Naive thymus-derived CD8-positive, alpha-beta T cell (primary cell): ENCODE data around the gene CREB5. TPM values are rescaled to one million over a fixed set of nuclear protein-coding genes. Genes with fewer than 3 reads are reported as not detected.

Source experiments
- ATAC-seq, 2 donors: fragments of 150-1000 bp; cut with Tn5 transposase in 1 of 2; sonication (Bioruptor Pico), chemical (Tn5 transposase) in 1 of 2; 1 replicate in 1 of 2; 2 replicates in 1 of 2; pipeline ENCODE4 v1.10.0; 2021; ENCODE audit warnings: mild to moderate bottlenecking in 2 of 2, moderate library complexity in 2 of 2
- POLR2A ChIA-PET: fragments of 350-600 bp; sonication (Branson Sonifier 250); formaldehyde crosslinking; loops from one replicate; lab custom pipeline; 2021; ENCODE audit warnings: antibody characterized with exemption; lab: Charles Lee
- DNase-seq, 10 donors: peaks; one replicate each; pipeline versions ENCODE4 v3.0.0 to v3.0.0-alpha.2; 2020 to 2022
- H3K27ac Mint-ChIP-seq, 10 donors: one replicate each; pipeline ENCODE4 v1.8.0; 2020 to 2022; ENCODE audit warnings: mild to moderate bottlenecking in 10 of 10, mixed read lengths in 10 of 10, moderate library complexity in 4 of 10, inconsistent platforms in 1 of 10
- H3K27me3 Mint-ChIP-seq, 5 donors: one replicate each; pipeline ENCODE4 v1.8.0; 2021 to 2022; ENCODE audit warnings: mixed read lengths in 5 of 5
- H3K36me3 Mint-ChIP-seq, 3 donors: one replicate each; pipeline ENCODE4 v1.8.0; 2020 to 2022; ENCODE audit warnings: mixed read lengths in 3 of 3, mild to moderate bottlenecking in 2 of 3, inconsistent platforms in 1 of 3
- H3K4me1 Mint-ChIP-seq, 4 donors: one replicate each; pipeline ENCODE4 v1.8.0; 2021 to 2022; ENCODE audit warnings: mixed read lengths in 4 of 4
- H3K4me3 Mint-ChIP-seq, 10 donors: one replicate each; pipeline ENCODE4 v1.8.0; 2020 to 2022; ENCODE audit warnings: mild to moderate bottlenecking in 10 of 10, mixed read lengths in 10 of 10, moderate library complexity in 6 of 10, inconsistent platforms in 1 of 10
- H3K9me3 Mint-ChIP-seq, 9 donors: one replicate each; pipeline ENCODE4 v1.8.0; 2020 to 2022; ENCODE audit warnings: mixed read lengths in 9 of 9, mild to moderate bottlenecking in 3 of 9, inconsistent platforms in 1 of 9, moderate library complexity in 1 of 9
- polyA plus RNA-seq, 3 donors: library from polyadenylated mRNA; unstranded; fragments of 300-500 nt; fragmentation: Illumina TruSeq; gene quantifications; one replicate each; pipeline ENCODE4 v1.2.3, GENCODE V29; 2021
- total RNA-seq, 8 experiments: library from RNA in 2 of 8; stranded (reverse) in 2 of 8; gene quantifications; one replicate each; pipeline ENCODE4 v1.2.3 and lab custom pipeline; 2021 to 2026

Gene CREB5
- total and polyA plus RNA-seq, 5 experiments from 2014 or later: 0.19 to 0.23 TPM; not detected in 3

- H3K36me3 Mint-ChIP-seq: no peaks in the 10 kb centered on the region
- POLR2A ChIA-PET: no interaction called here
- no peak overlapping the region for H3K4me3 Mint-ChIP-seq
- no peak overlapping the region for H3K27ac Mint-ChIP-seq
- H3K27me3 Mint-ChIP-seq: peaks cover 0 to 9% (median 1%) of the 10 kb centered on the region in 5 donors
- H3K4me1 Mint-ChIP-seq: no peaks in the 10 kb centered on the region
- DNase-seq (no peak), ATAC-seq (no peak)
- H3K9me3 Mint-ChIP-seq: no peaks in the 10 kb centered on the region
Observed at GRCh38 chr7:28759475-28759971, 347.2 kb downstream of the CREB5 start.

DNA sequence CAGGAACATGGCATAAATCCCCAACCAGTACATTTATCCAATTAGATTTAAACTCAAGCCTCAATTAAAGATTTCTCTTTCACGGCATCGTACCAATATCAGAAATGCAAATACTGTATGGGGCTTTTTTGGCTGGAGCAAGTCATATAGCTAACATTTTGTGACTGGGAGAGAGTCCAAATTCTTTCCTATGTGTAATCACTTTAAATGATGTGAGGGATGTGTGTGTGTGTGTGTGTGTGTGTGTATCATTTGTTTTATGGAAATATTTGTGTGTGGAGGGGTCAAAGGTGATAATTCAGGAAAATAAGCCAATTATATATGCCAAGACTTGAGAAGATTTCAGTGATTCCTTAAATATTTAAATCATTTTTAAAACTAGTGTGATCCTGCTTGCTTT lies 349.2 kb downstream of the CREB5 start:
- Mint-ChIP-seq H3K27ac (no peak overlapping the region), H3K4me1 (no peaks in the 10 kb centered on the region), H3K9me3 (no peaks in the 10 kb centered on the region), H3K27me3 (peaks cover 0 to 4% (median 0%) of the 10 kb centered on the region in 5 donors), H3K4me3 (no peak overlapping the region), H3K36me3 (no peaks in the 10 kb centered on the region)
- POLR2A ChIA-PET: no interaction called here
- ATAC-seq: no peak
- no peak for DNase-seq

DNA sequence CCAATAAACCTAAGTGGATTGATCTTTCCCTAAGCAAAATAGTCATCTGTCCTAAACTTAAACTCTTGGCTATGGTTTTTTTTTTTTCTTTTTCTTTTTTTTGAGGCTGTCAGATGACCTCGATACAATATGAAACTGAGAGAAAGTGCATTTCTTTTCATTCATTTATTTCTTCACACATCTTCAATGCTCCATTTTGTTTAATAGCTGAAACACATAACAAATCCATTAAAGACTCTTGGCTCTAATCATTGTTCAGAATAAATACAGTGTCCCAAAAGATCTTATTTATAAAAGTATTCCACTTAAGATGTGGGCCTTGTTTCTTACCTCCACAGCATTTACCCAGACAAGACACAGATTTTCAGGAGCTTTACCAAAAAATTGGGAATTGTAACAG lies 350.3 kb downstream of the CREB5 start:
- ATAC-seq (no peak), DNase-seq (no peak)
- no peaks in the 10 kb centered on the region for H3K4me1 Mint-ChIP-seq
- no peak overlapping the region for H3K4me3 Mint-ChIP-seq
- H3K36me3 Mint-ChIP-seq: no peaks in the 10 kb centered on the region
- H3K27me3 Mint-ChIP-seq: peaks cover 0 to 4% (median 0%) of the 10 kb centered on the region in 5 donors
- POLR2A ChIA-PET: no interaction called here
- H3K27ac Mint-ChIP-seq: no peak overlapping the region
- no peaks in the 10 kb centered on the region for H3K9me3 Mint-ChIP-seq

DNA sequence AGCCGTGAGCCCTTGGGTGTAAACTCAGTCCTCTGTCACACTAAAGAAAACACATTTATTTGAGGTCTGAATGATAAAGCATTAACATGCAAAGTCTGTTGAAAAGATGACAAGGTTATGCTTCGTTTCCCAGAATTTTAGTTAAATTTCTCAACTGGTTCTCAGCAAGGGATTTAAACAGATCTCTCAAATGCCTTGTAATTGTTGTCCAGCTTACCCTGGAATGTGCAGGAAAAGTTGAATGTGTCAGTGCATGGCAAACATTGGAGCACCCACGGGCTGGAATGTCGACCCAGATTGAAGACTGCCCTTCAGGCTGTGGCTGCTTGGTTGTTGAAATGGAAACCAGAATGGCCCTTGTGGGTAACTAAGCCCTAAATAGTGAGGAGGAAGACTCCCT lies 354.0 kb downstream of the CREB5 start:
- Mint-ChIP-seq H3K4me1 (no peaks in the 10 kb centered on the region), H3K27me3 (peaks cover 0 to 4% (median 0%) of the 10 kb centered on the region in 5 donors), H3K4me3 (no peak overlapping the region), H3K36me3 (no peaks in the 10 kb centered on the region), H3K9me3 (no peaks in the 10 kb centered on the region), H3K27ac (no peak overlapping the region)
- ATAC-seq (no peak), DNase-seq (no peak)
- POLR2A ChIA-PET: no interaction called here

GRCh38 chr7:28767356-28767755 lies 355.0 kb downstream of the CREB5 start:
- no peak overlapping the region for H3K27ac Mint-ChIP-seq
- ATAC-seq (no peak), DNase-seq (no peak)
- POLR2A ChIA-PET: no interaction called here
- no peaks in the 10 kb centered on the region for H3K9me3 Mint-ChIP-seq
- no peaks in the 10 kb centered on the region for H3K4me1 Mint-ChIP-seq
- H3K4me3 Mint-ChIP-seq: no peak overlapping the region
- H3K27me3 Mint-ChIP-seq: peaks cover 0 to 7% (median 0%) of the 10 kb centered on the region in 5 donors
- no peaks in the 10 kb centered on the region for H3K36me3 Mint-ChIP-seq

DNA sequence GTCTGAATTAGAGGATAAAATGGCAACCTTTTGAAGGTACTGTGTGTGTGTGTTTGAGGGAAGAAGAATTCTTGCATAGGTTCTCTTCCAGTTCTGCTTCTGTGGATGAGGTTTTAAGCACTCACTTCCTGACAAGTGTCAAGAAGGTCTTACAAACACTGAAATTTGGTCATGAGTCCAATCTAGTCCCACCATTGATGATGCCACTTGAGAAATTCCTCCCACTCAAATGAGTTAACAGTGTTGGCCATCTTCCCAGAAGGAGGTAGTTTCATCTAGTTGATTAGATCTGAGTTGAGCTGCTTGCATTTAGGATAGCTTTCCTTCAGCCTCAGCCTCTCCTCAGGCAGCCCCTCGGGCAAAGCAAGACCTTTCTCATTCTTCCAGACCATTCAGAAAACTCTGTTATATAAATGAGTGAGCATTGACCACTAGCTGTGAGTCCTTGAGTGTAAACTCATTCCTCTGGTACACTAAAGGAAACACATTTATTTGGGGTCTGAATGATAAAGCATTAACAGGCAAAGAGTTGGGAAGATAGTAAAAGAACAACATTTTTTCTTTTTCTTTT lies 356.3 kb downstream of the CREB5 start:
- H3K36me3 Mint-ChIP-seq: no peaks in the 10 kb centered on the region
- POLR2A ChIA-PET: interaction anchor here (0.6 kb wide), 1 partner anchor 11 kb away, joined by 4 read pairs; no protein-coding TSS in a partner anchor
- no peak overlapping the region for H3K27ac Mint-ChIP-seq
- ATAC-seq: no peak
- H3K9me3 Mint-ChIP-seq: no peaks in the 10 kb centered on the region
- no peak overlapping the region for H3K4me3 Mint-ChIP-seq
- H3K4me1 Mint-ChIP-seq: no peaks in the 10 kb centered on the region
- DNase-seq: no peak
- peaks cover 0 to 7% (median 0%) of the 10 kb centered on the region in 5 donors for H3K27me3 Mint-ChIP-seq

- no peak for DNase-seq
- ATAC-seq: no peak
- POLR2A ChIA-PET: no interaction called here
Observed at GRCh38 chr7:28771906-28772622, 359.7 kb downstream of the CREB5 start.

DNA sequence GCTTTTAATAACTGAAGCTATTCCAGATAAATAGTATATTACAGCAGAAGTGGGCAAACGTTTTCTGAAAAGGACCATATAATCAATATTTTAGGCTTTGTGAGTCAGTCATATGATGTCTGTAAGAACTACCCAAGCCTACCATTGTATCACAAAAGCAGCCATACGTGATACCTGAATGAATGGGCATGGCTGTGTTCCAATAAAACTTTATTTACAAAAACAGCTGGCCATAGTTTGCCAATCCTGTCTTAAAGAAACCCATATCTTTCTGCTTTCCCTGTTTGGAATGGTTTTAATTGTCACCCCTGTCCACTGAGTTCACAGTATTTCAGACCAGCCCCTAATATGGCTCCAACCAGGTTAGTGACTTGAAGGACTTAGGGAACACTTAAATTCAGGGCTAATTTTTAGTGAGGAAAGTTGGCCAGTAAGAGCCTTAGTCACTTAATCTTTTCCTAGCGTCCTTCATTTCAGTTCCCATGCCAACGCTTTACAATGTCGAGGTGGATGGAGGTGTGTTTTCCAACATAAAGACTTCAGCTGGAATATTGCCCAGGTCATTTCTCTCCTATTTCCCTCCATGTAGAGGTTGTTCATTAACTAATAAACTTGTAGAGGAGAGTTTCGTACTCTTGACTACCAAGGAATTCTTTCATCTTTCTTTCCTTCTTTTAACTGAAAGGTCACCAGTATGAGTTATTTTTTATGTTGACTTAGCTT lies 361.3 kb downstream of the CREB5 start:
- Mint-ChIP-seq H3K4me3 (no peak overlapping the region), H3K9me3 (no peaks in the 10 kb centered on the region), H3K27me3 (peaks cover 0 to 7% (median 3%) of the 10 kb centered on the region in 5 donors), H3K27ac (no peak overlapping the region), H3K36me3 (no peaks in the 10 kb centered on the region), H3K4me1 (no peaks in the 10 kb centered on the region)
- POLR2A ChIA-PET: no interaction called here
- ATAC-seq: no peak
- no peak for DNase-seq

More at GRCh38 chr7:28771906-28772622, 359.7 kb downstream of the CREB5 start:
- H3K27me3 Mint-ChIP-seq: peaks cover 0 to 7% (median 3%) of the 10 kb centered on the region in 5 donors
- H3K36me3 Mint-ChIP-seq: no peaks in the 10 kb centered on the region
- H3K27ac Mint-ChIP-seq: no peak overlapping the region
- no peaks in the 10 kb centered on the region for H3K4me1 Mint-ChIP-seq
- H3K4me3 Mint-ChIP-seq: no peak overlapping the region
- no peaks in the 10 kb centered on the region for H3K9me3 Mint-ChIP-seq

- ATAC-seq (no peak), DNase-seq (no peak)
- Mint-ChIP-seq H3K27me3 (peaks cover 0 to 7% (median 3%) of the 10 kb centered on the region in 5 donors), H3K27ac (no peak overlapping the region), H3K4me1 (no peaks in the 10 kb centered on the region), H3K36me3 (no peaks in the 10 kb centered on the region), H3K9me3 (no peaks in the 10 kb centered on the region), H3K4me3 (no peak overlapping the region)
- POLR2A ChIA-PET: no interaction called here
Observed at GRCh38 chr7:28774261-28774988, 362.1 kb downstream of the CREB5 start.

DNA sequence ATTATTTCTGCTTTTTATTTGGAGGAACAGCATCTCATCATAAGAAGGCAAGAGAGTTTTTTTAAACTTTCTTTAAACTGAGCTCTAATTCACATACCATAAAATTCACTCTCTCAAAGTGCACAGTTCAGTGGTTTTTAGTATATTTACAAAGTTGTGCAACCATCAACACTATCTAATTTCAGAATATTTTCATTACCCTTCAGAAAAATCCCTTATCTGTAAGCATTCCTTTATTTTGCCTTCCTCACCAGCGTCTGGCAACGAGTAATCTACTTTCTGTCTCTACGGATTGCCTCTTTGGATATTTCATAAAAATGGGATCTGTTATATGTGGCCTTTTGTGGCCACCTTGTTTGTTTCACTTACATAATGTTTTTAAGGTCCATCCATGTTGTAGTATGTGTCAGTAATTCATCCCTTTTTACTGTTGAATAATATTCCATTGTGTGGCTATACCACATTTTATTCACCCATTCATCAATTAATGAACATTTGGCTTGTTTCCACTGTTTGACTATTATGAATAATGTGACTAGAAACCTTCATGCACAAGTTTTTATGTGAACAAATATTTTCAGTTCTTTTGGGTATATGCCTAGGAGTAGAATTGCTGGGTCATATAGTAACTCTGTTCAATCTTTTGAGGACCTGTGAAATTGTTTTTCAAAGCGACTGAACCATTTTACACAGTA lies 364.3 kb downstream of the CREB5 start:
- POLR2A ChIA-PET: no interaction called here
- Mint-ChIP-seq H3K4me1 (peaks cover 0 to 3% (median 0%) of the 10 kb centered on the region in 4 donors), H3K36me3 (no peaks in the 10 kb centered on the region), H3K27me3 (peaks cover 0 to 7% (median 3%) of the 10 kb centered on the region in 5 donors), H3K9me3 (no peaks in the 10 kb centered on the region), H3K27ac (no peak overlapping the region), H3K4me3 (no peak overlapping the region)
- no peak for ATAC-seq
- DNase-seq: no peak

DNA sequence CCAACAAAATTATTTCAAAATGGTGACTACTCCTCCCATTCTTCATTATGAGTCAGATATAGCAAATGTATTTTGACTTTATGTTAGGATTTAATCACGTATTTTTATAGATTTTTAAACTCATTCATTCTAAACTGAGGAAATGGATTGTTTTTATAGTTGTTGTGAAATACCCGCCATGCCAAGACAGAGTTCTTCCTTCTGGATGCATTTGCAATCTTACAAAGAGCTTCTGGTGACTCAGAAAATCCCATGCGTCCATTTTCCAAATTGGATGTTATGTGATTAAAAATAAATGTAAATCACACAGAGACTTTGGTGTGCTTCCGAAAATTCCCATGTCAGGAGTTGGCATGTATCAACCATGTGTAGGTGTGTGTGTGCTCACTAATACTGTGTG lies 366.5 kb downstream of the CREB5 start:
- POLR2A ChIA-PET: no interaction called here
- ATAC-seq: no peak
- Mint-ChIP-seq H3K27ac (no peak overlapping the region), H3K9me3 (no peaks in the 10 kb centered on the region), H3K4me1 (peaks cover 0 to 15% (median 0%) of the 10 kb centered on the region in 4 donors), H3K36me3 (no peaks in the 10 kb centered on the region), H3K4me3 (no peak overlapping the region), H3K27me3 (peaks cover 0 to 4% (median 1%) of the 10 kb centered on the region in 5 donors)
- DNase-seq: no peak

- Mint-ChIP-seq H3K4me3 (no peak overlapping the region), H3K27me3 (peaks cover 0 to 4% (median 0%) of the 10 kb centered on the region in 5 donors), H3K9me3 (no peaks in the 10 kb centered on the region), H3K4me1 (peaks cover 0 to 15% (median under 1%) of the 10 kb centered on the region in 4 donors), H3K36me3 (no peaks in the 10 kb centered on the region), H3K27ac (no peak overlapping the region)
- DNase-seq (no peak), ATAC-seq (no peak)
- POLR2A ChIA-PET: no interaction called here
Observed at GRCh38 chr7:28779954-28780353, 367.6 kb downstream of the CREB5 start.
